ENCODE results near the gene LIN54.

- no peak; the same call in 1 of the 2 replicates for TF ChIP-seq SMC3 (IDR thresholded peaks at IDR 0.05; ENCODE audit: low read length)
- no peak for TF ChIP-seq EHMT2 (IDR thresholded peaks at IDR 0.05; ENCODE audit: borderline replicate concordance, low read depth, low read length)
These were observed 44.3 kb upstream of the LIN54 start for GRCh38 chr4:83054928-83055327.
